NCI-H526 treated with DMSO at 0.1 percent for 48 hours (cell line): ENCODE results near the gene ICAM1.
A peak's percentile ranks its signal among the peaks of the same experiment; 100 is the strongest.
"Not testable (repeated sequence)": the region's sequence is repeated elsewhere in the genome, so short reads cannot be mapped to it uniquely, and the experiment has no call there.

Source experiments
- DNase-seq: peaks from one replicate; lab custom pipeline; 2025; lab: John Stamatoyannopoulos, UW

The ICAM1 gene

GRCh38 chr19:10270616-10271394, at the start of gene ICAM1:
ICAM1 (plus strand) TSS chr19:10271120; CDS start chr19:10271160, 40 bp downstream.
- no peak for DNase-seq

- no peak for DNase-seq
Observed at GRCh38 chr19:10222201-10222890, 48.6 kb upstream of the ICAM1 start.

- DNase-seq, result no peak
Observed at GRCh38 chr19:10223488-10224213, 47.3 kb upstream of the ICAM1 start.

GRCh38 chr19:10224337-10224736, 46.6 kb upstream of the ICAM1 start:
- DNase-seq, result no peak

GRCh38 chr19:10226021-10226375, 44.9 kb upstream of the ICAM1 start:
- no peak for DNase-seq

- DNase-seq, result no peak
Observed at GRCh38 chr19:10226376-10227025, 44.4 kb upstream of the ICAM1 start.

GRCh38 chr19:10227026-10227971, 43.6 kb upstream of the ICAM1 start:
- no peak for DNase-seq

GRCh38 chr19:10228393-10228792, 42.5 kb upstream of the ICAM1 start:
- no peak for DNase-seq

GRCh38 chr19:10228920-10229319, 42.0 kb upstream of the ICAM1 start:
- no peak for DNase-seq

- DNase-seq, result no peak
Observed at GRCh38 chr19:10230173-10230860, 40.6 kb upstream of the ICAM1 start.

- peak; percentile 7 for DNase-seq
Observed at GRCh38 chr19:10230861-10231611, 39.9 kb upstream of the ICAM1 start, which contains the start of gene S1PR2. S1PR2 (minus strand) TSS chr19:10231331; CDS start chr19:10224905, 6,426 bp downstream.

- no peak for DNase-seq
Observed at GRCh38 chr19:10231612-10232228, 39.2 kb upstream of the ICAM1 start.

- no peak for DNase-seq
Observed at GRCh38 chr19:10233946-10234345, 37.0 kb upstream of the ICAM1 start.

- no peak for DNase-seq
Observed at GRCh38 chr19:10235003-10235402, 35.9 kb upstream of the ICAM1 start.

GRCh38 chr19:10235409-10235808, 35.5 kb upstream of the ICAM1 start:
- not testable (repeated sequence) for DNase-seq

GRCh38 chr19:10237702-10238101, 33.2 kb upstream of the ICAM1 start:
- DNase-seq, result no peak

- peak; percentile 5 for DNase-seq
Observed at GRCh38 chr19:10238172-10238783, 32.6 kb upstream of the ICAM1 start.

GRCh38 chr19:10241826-10242449, 29.0 kb upstream of the ICAM1 start:
- not testable (repeated sequence) for DNase-seq
